Liver (tissue), 3 donors: ENCODE measurements around the gene TRIM17.

Experiments
- EGR1 ChIP-seq, 2 donors: IDR thresholded peaks; 2 replicates each; pipeline ENCODE4 v1.6.1; 2016 to 2018; ENCODE audit warnings: antibody characterized with exemption in 2 of 2, low read depth in 2 of 2
- FOXA1 ChIP-seq: IDR thresholded peaks from 2 replicates; pipeline ENCODE4 v1.6.1; 2016; ENCODE audit warnings: antibody characterized with exemption
- GABPA ChIP-seq, 2 donors: IDR thresholded peaks in 1 of 2; conservative IDR thresholded peaks in 1 of 2; 2 replicates each; pipeline ENCODE4 v1.6.1; 2016; ENCODE audit warnings: antibody characterized with exemption in 2 of 2, mild to moderate bottlenecking in 1 of 2, moderate library complexity in 1 of 2
- JUND ChIP-seq, 2 donors: IDR thresholded peaks; 2 replicates each; pipeline ENCODE4 v1.6.1; 2016; ENCODE audit warnings: antibody characterized with exemption in 2 of 2
- MAX ChIP-seq: IDR thresholded peaks from 2 replicates; pipeline ENCODE4 v1.6.1; 2016; ENCODE audit warnings: antibody characterized with exemption
- RAD21 ChIP-seq, 2 donors: IDR thresholded peaks; 2 replicates each; pipeline ENCODE4 v1.6.1; 2016; ENCODE audit warnings: antibody characterized with exemption in 2 of 2, mild to moderate bottlenecking in 2 of 2
- RXRA ChIP-seq, 2 donors: IDR thresholded peaks; 2 replicates each; pipeline ENCODE4 v1.6.1; 2017 to 2018; ENCODE audit warnings: antibody characterized with exemption in 2 of 2, mild to moderate bottlenecking in 1 of 2
- TAF1 ChIP-seq: conservative IDR thresholded peaks from 2 replicates; pipeline ENCODE4 v1.6.1; 2016; ENCODE audit warnings: antibody characterized with exemption, mild to moderate bottlenecking
- TF ChIP-seq, protein P1 (sequence below): fragments of 150-350 bp; IDR thresholded peaks from 2 replicates; pipeline ENCODE4 v1.5.1; 2017; ENCODE audit warnings: improper control_type of control experiment, low read depth, low read length; ENCODE audit not compliant: missing input control
- TF ChIP-seq, protein P2 (sequence below): IDR thresholded peaks from 2 replicates; pipeline ENCODE4 v1.6.1; 2016; ENCODE audit warnings: antibody characterized with exemption
- TF ChIP-seq, protein P3 (sequence below): IDR thresholded peaks from 2 replicates; pipeline ENCODE4 v1.6.1; 2016; ENCODE audit warnings: antibody characterized with exemption, mild to moderate bottlenecking
- donor health status: healthy.
- donor health status: healthy.

- TF ChIP-seq, protein P1, sequence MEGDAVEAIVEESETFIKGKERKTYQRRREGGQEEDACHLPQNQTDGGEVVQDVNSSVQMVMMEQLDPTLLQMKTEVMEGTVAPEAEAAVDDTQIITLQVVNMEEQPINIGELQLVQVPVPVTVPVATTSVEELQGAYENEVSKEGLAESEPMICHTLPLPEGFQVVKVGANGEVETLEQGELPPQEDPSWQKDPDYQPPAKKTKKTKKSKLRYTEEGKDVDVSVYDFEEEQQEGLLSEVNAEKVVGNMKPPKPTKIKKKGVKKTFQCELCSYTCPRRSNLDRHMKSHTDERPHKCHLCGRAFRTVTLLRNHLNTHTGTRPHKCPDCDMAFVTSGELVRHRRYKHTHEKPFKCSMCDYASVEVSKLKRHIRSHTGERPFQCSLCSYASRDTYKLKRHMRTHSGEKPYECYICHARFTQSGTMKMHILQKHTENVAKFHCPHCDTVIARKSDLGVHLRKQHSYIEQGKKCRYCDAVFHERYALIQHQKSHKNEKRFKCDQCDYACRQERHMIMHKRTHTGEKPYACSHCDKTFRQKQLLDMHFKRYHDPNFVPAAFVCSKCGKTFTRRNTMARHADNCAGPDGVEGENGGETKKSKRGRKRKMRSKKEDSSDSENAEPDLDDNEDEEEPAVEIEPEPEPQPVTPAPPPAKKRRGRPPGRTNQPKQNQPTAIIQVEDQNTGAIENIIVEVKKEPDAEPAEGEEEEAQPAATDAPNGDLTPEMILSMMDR = no peak
- TF ChIP-seq RXRA (IDR thresholded peaks at IDR 0.05) (no peak), GABPA (IDR thresholded peaks at IDR 0.05 in 1 of 2, conservative IDR thresholded peaks at IDR 0.05 in 1 of 2) (no peak), FOXA1 (no peak), MAX (no peak), JUND (IDR thresholded peaks at IDR 0.05) (no peak), RAD21 (IDR thresholded peaks at IDR 0.05) (no peak), EGR1 (IDR thresholded peaks at IDR 0.05; ENCODE audit: low read depth in 2 of 2) (no peak), TAF1 (no peak)
- TF ChIP-seq, protein P2, sequence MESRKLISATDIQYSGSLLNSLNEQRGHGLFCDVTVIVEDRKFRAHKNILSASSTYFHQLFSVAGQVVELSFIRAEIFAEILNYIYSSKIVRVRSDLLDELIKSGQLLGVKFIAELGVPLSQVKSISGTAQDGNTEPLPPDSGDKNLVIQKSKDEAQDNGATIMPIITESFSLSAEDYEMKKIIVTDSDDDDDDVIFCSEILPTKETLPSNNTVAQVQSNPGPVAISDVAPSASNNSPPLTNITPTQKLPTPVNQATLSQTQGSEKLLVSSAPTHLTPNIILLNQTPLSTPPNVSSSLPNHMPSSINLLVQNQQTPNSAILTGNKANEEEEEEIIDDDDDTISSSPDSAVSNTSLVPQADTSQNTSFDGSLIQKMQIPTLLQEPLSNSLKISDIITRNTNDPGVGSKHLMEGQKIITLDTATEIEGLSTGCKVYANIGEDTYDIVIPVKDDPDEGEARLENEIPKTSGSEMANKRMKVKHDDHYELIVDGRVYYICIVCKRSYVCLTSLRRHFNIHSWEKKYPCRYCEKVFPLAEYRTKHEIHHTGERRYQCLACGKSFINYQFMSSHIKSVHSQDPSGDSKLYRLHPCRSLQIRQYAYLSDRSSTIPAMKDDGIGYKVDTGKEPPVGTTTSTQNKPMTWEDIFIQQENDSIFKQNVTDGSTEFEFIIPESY = no peak
- TF ChIP-seq, protein P3, sequence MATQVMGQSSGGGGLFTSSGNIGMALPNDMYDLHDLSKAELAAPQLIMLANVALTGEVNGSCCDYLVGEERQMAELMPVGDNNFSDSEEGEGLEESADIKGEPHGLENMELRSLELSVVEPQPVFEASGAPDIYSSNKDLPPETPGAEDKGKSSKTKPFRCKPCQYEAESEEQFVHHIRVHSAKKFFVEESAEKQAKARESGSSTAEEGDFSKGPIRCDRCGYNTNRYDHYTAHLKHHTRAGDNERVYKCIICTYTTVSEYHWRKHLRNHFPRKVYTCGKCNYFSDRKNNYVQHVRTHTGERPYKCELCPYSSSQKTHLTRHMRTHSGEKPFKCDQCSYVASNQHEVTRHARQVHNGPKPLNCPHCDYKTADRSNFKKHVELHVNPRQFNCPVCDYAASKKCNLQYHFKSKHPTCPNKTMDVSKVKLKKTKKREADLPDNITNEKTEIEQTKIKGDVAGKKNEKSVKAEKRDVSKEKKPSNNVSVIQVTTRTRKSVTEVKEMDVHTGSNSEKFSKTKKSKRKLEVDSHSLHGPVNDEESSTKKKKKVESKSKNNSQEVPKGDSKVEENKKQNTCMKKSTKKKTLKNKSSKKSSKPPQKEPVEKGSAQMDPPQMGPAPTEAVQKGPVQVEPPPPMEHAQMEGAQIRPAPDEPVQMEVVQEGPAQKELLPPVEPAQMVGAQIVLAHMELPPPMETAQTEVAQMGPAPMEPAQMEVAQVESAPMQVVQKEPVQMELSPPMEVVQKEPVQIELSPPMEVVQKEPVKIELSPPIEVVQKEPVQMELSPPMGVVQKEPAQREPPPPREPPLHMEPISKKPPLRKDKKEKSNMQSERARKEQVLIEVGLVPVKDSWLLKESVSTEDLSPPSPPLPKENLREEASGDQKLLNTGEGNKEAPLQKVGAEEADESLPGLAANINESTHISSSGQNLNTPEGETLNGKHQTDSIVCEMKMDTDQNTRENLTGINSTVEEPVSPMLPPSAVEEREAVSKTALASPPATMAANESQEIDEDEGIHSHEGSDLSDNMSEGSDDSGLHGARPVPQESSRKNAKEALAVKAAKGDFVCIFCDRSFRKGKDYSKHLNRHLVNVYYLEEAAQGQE = no peak
Measured at GRCh38 chr1:228376262-228376628, 40.4 kb downstream of the TRIM17 start.
